Measurements from ENCODE around the gene STXBP6.
"Not testable (repeated sequence)": the region's sequence is repeated elsewhere in the genome, so short reads cannot be mapped to it uniquely, and the experiment has no call there.

The STXBP6 gene

GRCh38 chr14:24958271-24958670, 91.7 kb downstream of the STXBP6 start:
- no peak for DNase-seq (ENCODE audit: low spot score)
- no peak for FAIRE-seq

DNA sequence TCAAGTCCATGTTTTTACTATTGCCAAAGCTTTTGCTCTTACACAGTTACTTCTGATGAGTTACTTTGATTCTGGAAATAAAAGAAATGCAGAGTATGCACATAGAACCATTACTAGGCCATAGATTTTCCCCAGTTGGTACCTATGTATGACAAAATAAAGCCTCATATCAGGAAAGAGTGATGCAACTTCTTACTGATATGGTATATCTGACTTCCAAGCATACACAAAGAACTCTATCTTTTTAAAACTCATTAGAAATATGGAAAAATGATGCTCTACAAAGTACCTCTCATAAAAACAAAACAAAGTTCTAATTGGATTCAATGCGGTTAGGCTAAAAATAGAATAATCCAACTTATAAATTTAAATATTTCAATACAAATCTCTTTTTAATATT, 92.1 kb downstream of the STXBP6 start:
- no peak for FAIRE-seq

DNA sequence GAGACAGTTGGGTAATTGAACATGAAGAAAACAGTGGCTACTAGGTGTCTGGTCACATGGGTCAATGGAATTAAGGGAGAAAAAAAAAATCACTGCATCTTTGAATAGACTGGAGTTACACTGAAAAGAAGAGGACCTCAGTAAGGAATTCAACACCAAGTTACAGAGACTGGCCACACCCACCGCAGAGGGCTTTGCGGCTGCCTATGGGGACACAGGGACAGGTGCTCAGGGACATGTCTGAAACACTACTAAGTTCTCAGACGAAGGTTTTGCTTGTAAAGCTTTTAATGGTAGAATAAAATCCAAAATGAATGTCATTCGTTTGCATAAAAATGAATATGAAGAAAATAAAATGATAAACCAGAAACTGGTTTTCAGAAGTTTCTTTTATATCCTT, 93.8 kb downstream of the STXBP6 start:
- FAIRE-seq, result no peak
- DNase-seq (ENCODE audit: low spot score), result no peak

More for the DNA sequence above, 92.1 kb downstream of the STXBP6 start:
- no peak for DNase-seq (ENCODE audit: low spot score)

DNA sequence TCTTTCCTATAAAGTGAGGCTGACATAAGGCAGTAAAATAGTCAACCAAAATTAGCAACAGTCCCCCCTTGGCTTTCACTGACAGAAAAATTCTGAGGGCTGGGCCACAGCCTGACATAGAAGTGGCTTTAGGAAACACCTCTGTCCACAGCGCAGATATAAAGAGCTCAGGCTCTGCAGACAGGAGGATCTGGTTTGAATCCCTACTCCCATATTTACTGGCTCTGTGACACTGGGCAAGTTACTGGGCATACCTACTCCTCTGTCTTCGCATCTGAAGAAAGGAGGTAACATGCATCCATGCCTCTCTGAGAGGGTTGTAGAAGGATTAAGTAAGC, 95.3 kb downstream of the STXBP6 start:
- FAIRE-seq, result no peak
- DNase-seq (ENCODE audit: low spot score), result no peak

DNA sequence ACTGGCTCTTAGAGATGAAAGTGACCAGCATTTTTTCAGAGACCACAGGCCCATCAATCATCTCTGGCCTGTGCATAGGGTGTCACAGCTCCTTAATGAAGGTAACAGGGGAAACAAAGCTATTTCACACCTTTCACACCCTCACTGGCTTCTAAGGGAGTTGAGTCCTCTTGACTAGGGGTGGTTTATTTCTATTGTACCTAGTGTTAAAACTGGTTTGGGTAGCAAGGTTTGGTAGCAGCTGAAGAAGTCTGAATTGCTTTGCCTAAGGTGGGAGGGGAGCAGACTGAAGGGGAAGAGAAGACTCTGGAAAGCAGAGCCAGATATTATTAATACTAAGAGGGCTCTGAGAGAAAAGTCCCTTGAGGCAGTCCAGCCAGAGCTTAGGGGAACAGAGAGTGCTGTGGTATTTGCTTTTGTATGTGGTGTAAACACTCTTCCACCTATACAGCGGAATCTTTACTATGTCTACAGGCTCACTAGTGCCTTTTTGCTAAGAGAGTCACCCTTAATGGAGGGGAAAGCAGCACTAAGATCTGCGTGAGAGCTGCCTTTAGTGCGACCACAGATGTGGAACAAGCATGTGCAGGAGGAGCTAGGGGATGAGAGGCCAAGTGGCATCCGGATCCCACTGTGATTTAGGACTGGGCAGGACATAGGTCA, 95.8 kb downstream of the STXBP6 start:
- DNase-seq (ENCODE audit: low spot score) (no peak), FAIRE-seq (no peak)

DNA sequence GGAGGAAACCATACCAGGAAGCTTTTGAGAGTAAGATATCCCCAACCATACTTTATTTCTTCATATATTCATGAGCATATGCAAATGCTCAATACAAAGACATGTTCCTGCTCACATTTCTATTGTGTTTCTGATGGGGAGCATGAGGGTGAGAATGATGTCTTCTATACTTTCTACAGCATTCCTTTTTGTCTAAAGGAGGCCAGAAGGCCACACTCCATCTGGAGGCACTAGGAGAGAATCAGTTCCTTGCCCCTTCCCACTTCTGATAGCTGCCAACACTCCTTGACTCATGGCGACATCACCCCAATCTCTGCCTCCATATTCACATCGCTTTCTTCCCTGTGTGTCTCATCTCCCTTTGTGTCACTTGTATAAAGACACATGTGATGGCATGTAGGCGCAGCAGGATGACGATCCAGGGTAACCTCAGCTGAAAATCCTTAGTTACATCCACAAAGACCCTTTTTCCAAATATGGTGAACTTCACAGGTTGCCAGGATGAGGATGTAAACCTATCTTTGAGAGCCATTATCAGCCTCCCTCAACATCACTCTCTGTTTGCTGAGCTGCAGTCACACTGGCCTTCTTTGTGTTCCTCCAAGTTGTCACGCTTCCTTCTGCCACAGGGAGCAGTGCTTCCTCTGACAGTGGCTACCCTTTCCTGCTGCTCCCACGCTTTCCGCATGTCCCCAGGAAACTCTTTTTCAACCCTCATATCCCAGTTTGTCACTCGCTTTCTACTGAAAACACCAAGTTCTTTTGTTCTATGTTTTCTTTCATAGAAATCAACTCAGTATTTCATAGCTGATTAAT, 96.9 kb downstream of the STXBP6 start:
- FAIRE-seq (no peak), DNase-seq (ENCODE audit: low spot score) (no peak)

- FAIRE-seq, result no peak
- DNase-seq (ENCODE audit: low spot score), result no peak
These were observed 101.6 kb downstream of the STXBP6 start for GRCh38 chr14:24948261-24948847.

DNA sequence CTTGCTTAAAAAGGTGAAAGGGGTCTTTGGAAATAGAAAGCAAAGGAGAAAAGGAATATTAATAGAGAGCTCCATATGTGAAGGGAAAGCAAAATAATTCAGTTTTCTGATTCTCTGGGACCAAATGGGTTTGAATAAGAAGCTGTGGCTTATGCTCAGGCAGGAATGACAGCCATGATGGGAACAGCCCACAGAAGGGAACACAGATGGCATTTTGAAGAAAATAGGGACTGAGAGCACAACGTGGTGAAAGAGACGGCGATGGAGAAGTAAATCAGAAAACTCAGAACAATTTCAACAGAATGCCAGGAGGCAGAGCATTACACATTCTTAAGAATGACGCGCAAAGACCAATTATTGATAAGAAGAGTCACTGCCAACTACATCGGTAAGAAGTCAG, 102.8 kb downstream of the STXBP6 start:
- DNase-seq (ENCODE audit: low spot score), result no peak
- FAIRE-seq, result no peak

DNA sequence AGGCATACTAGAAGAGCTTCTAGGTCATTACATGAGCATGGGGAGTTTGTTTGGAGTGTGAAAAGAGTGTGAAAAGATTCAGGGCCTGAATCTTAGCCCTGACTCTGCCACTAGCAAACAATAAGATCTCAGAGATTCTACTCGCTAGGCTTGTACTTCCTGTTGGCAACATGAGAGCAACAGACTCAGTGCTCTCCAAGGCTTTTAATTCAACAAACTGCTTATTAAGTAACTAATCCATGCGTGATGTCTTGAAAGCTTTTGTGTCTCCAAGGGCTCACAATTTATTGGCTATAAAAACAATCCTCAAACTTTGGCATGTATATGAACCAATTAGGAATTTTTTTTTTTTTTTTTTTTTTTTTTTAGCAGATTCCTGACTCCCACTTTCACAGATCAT, 105.1 kb downstream of the STXBP6 start:
- FAIRE-seq (no peak), DNase-seq (ENCODE audit: low spot score) (no peak)

- DNase-seq (ENCODE audit: low spot score), result no peak
- no peak for FAIRE-seq
These were observed 106.9 kb downstream of the STXBP6 start for GRCh38 chr14:24943024-24943423.

DNA sequence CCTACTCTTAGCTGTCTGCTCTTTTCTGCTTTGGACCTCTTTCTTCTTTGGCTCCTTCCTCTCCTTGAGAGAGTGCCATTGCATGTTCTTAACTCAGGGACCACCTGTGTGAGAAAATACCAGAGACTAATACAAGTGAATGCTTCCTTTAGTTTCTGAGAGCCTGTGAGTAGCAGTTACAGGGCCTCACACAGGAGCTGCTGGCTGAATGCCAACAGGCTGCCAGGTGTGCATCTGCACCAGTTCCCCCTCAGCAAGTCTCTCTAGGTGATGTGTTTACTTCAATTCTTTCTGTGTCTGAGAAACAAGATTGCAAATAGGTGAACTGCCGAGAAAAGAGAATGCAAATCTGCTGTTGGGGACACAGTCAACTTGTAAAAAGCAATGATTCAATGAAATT, 108.2 kb downstream of the STXBP6 start:
- FAIRE-seq (no peak), DNase-seq (ENCODE audit: low spot score) (no peak)

DNA sequence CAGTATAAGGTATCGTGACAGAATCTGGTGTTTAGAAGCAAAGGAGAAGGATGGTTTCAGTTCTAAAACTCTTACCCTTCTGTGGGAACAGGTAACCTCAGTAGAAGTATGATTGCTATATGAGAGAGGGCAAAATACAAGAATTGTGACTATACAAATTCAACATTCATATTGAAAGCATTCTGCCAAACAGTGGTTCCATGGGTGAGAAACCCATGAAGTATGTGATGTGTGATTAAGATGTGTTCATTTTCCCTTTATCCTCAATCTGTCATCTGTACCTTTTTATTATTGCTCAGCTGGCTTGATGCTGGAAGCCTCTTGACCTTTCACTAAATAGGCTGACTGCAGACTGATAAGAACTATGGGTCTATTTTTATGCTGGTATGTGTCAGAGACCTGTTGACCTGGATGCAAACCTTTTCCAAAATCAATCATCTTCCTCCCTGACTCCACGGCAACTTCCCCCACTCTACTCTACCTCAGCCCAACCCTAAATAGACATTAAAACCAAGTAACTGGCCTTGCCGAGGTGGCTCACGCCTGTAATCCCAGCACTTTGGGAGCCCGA, 109.6 kb downstream of the STXBP6 start:
- no peak for FAIRE-seq
- DNase-seq (ENCODE audit: low spot score), result no peak

DNA sequence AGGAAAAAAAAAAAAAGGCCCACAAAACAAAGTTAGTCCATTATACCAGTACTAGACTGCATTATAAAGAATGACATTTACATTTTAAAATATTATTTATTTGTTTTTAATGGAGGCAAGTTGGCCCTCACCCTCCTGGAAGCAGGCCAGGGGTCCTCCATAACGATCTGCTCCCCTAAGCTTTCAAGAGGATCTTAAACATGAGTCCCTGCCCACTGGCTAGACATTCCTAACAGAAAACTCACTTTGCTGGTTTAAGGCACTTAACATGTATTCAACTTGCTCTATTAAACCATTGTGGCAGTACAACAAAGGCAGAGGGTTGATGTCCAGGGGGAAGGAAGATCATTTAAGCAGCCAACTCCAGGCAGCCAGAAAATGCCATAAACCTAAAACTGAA, 111.4 kb downstream of the STXBP6 start:
- DNase-seq (ENCODE audit: low spot score) (no peak), FAIRE-seq (no peak)

DNA sequence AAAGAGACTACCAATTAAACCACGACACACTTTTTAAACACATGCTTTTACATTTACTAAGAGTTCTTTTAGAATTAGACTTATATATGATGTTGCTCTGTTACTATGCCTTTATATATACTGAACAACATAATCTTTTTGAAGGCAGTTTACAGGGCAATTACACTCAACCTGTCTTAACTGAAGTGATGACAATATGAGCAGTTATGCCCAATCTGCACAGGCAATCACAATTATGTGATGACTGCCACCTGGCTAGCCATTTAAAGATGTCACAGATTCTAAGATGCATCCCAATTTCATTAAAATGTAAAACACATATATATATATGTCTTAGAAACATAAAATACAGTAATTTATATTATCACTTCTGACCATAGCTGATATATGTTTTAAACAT, 112.6 kb downstream of the STXBP6 start:
- FAIRE-seq, result no peak
- DNase-seq (ENCODE audit: low spot score), result no peak

GRCh38 chr14:24936773-24937172, 113.2 kb downstream of the STXBP6 start:
- not testable (repeated sequence) for DNase-seq (ENCODE audit: low spot score); FAIRE-seq

- DNase-seq (ENCODE audit: low spot score) (no peak), FAIRE-seq (no peak)
These were observed 114.2 kb downstream of the STXBP6 start for GRCh38 chr14:24935796-24936195.

DNA sequence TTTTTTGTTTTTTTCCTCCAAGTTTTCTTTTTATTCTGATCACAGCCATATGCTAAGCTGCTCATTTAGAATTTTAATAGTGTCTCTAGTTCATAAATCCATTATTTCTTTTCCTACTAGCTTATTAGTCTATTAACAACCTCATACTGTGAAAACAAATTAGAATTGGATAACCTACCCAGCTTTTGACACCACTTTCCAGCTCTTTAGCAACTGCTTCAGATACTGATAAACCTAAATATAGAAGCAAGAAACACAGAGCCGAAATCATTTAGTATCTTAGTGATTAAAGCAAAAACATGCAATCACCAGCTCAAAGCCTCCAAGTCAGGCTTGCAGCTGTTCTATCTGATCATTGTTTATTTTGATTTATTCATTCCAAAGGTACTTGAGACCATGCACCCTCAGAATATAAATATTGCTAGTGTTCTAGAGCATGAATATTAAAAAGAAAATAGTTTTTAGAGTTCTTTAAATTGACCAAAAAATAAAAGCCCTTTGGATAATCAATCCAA, 121.5 kb downstream of the STXBP6 start:
- DNase-seq (ENCODE audit: low spot score) (no peak), FAIRE-seq (no peak)

- no peak for DNase-seq (ENCODE audit: low spot score)
- FAIRE-seq, result no peak
These were observed 122.1 kb downstream of the STXBP6 start for GRCh38 chr14:24927809-24928208.

GRCh38 chr14:24925771-24926374, 124.1 kb downstream of the STXBP6 start:
- DNase-seq (ENCODE audit: low spot score), result no peak
- FAIRE-seq, result no peak

DNA sequence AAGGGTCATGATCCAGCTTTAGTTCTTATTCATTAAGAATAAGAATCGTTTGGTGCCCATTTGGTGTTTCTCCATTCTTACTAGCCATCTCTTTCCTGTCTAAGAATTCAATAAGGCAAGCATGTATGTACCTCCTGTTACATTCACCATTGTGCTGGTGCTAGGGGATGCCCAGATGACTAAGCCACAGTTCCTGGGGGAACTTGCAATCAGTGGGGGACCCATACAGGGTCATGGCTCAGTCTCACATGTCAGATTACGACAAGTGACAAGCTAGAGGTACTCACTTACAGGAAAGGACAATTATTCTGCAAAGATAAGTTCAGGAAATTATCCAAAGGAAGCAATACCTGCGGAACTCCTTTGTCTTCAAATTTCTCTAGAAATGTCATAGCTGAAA, 125.4 kb downstream of the STXBP6 start:
- DNase-seq (ENCODE audit: low spot score), result no peak
- no peak for FAIRE-seq

DNA sequence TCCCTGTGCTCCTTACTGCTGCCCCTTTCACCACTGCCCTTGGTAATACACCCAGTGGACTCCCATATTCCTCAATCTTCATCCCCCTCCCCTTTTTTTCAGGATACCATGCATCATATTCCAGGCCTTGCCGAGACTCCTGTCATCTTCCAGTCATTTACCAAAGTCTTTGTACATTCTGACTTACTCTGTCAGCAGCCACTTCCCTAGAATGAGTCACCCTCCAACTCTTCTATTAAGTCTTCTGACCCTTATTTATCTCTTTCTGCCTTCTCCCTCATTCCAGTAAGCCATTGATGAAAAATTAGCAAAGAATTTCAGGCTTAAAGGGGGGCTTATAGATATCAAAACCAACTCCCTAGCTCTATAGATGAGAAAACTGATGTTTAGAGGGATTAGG, 128.0 kb downstream of the STXBP6 start:
- peak; percentile 21 for FAIRE-seq

More for the DNA sequence above, 128.0 kb downstream of the STXBP6 start:
- peak; percentile 27 for DNase-seq (ENCODE audit: low spot score)
